ENCODE results near the gene GPR87. TPM values are rescaled to one million over a fixed set of nuclear protein-coding genes. Genes with fewer than 3 reads are reported as not detected.

Gene GPR87
- polyA plus RNA-seq, 3 donors, result 0.15 TPM; not detected in 2

GRCh38 chr3:151301787-151302186 lies 14.8 kb downstream of the GPR87 start:
- H3K27me3 Mint-ChIP-seq (ENCODE audit: low read depth in 3 of 3), result no peaks in the 10 kb centered on the region
- Histone ChIP-seq H3K27me3 (ENCODE audit: control insufficient read depth in 2 of 2, insufficient read depth in 2 of 2, low read length in 2 of 2) (no peaks in the 10 kb centered on the region), H3K9ac (ENCODE audit: insufficient read depth, low read length, poor library complexity, severe bottlenecking) (no peak overlapping the region), H4K20me1 (ENCODE audit: insufficient read depth, low read length) (no peaks in the 10 kb centered on the region), H3K4me1 (ENCODE audit: control insufficient read depth in 1 of 2, insufficient read depth in 2 of 2, low read length in 2 of 2) (no peaks in the 10 kb centered on the region), H2AFZ (ENCODE audit: insufficient read depth, low read depth, low read length, poor library complexity, severe bottlenecking) (no peak overlapping the region), H3K9me3 (replicated peaks in 1 of 2; ENCODE audit: control insufficient read depth in 1 of 2, insufficient read depth in 1 of 2, low read length in 2 of 2) (no peaks in the 10 kb centered on the region), H3K4me2 (replicated peaks; ENCODE audit: extremely low read depth, low read length, poor library complexity, severe bottlenecking) (no peak overlapping the region), H3K79me2 (ENCODE audit: insufficient read depth, low read length) (no peaks in the 10 kb centered on the region), H3K4me3 (replicated peaks in 1 of 3; ENCODE audit: low read depth in 2 of 3, low read length in 3 of 3) (no peak overlapping the region), H3K27ac (ENCODE audit: low read depth in 1 of 2, low read length in 2 of 2) (no peak overlapping the region), H3K36me3 (replicated peaks in 1 of 2; ENCODE audit: control insufficient read depth in 1 of 2, insufficient read depth in 2 of 2, low read length in 2 of 2) (no peaks in the 10 kb centered on the region)
- DNase-seq, result no peak
- H3K4me1 Mint-ChIP-seq, result peaks cover 14% of the 10 kb centered on the region
- H3K27ac Mint-ChIP-seq, result no peak overlapping the region
- TF ChIP-seq CTCF (IDR thresholded peaks at IDR 0.05), result no peak
- intact Hi-C loops (cut with micrococcal nuclease), result no loop called here
- no peaks in the 10 kb centered on the region for H3K36me3 Mint-ChIP-seq
- no peak overlapping the region for H3K4me3 Mint-ChIP-seq
- H3K9me3 Mint-ChIP-seq, result no peaks in the 10 kb centered on the region
- 60% methylated on average over 1 of the region's 3 CpGs for WGBS (ENCODE audit: insufficient coverage)

- no peak for TF ChIP-seq CTCF (IDR thresholded peaks at IDR 0.05)
- H3K9me3 Mint-ChIP-seq, result no peaks in the 10 kb centered on the region
- WGBS (ENCODE audit: insufficient coverage), result no CpG with 5 or more reads among the region's 1 CpG
- no peak overlapping the region for H3K9ac ChIP-seq (ENCODE audit: insufficient read depth, low read length, poor library complexity, severe bottlenecking)
- H3K4me1 ChIP-seq (ENCODE audit: control insufficient read depth in 1 of 2, insufficient read depth in 2 of 2, low read length in 2 of 2), result no peaks in the 10 kb centered on the region
- H3K36me3 ChIP-seq (replicated peaks in 1 of 2; ENCODE audit: control insufficient read depth in 1 of 2, insufficient read depth in 2 of 2, low read length in 2 of 2), result no peaks in the 10 kb centered on the region
- no peaks in the 10 kb centered on the region for H3K36me3 Mint-ChIP-seq
- H3K9me3 ChIP-seq (replicated peaks in 1 of 2; ENCODE audit: control insufficient read depth in 1 of 2, insufficient read depth in 1 of 2, low read length in 2 of 2), result no peaks in the 10 kb centered on the region
- H3K79me2 ChIP-seq (ENCODE audit: insufficient read depth, low read length), result no peaks in the 10 kb centered on the region
- H3K27me3 ChIP-seq (ENCODE audit: control insufficient read depth in 2 of 2, insufficient read depth in 2 of 2, low read length in 2 of 2), result no peaks in the 10 kb centered on the region
- no peak overlapping the region for H3K4me3 ChIP-seq (replicated peaks in 1 of 3; ENCODE audit: low read depth in 2 of 3, low read length in 3 of 3)
- H3K27ac Mint-ChIP-seq, result no peak overlapping the region
- no peak overlapping the region for H3K4me3 Mint-ChIP-seq
- no peak overlapping the region for H3K27ac ChIP-seq (ENCODE audit: low read depth in 1 of 2, low read length in 2 of 2)
- no peaks in the 10 kb centered on the region for H3K27me3 Mint-ChIP-seq (ENCODE audit: low read depth in 3 of 3)
- intact Hi-C loops (cut with micrococcal nuclease), result no loop called here
- H3K4me1 Mint-ChIP-seq, result peaks cover 14% of the 10 kb centered on the region
- no peak overlapping the region for H3K4me2 ChIP-seq (replicated peaks; ENCODE audit: extremely low read depth, low read length, poor library complexity, severe bottlenecking)
- no peak overlapping the region for H2AFZ ChIP-seq (ENCODE audit: insufficient read depth, low read depth, low read length, poor library complexity, severe bottlenecking)
- no peak for DNase-seq
- H4K20me1 ChIP-seq (ENCODE audit: insufficient read depth, low read length), result no peaks in the 10 kb centered on the region
Observed at GRCh38 chr3:151300539-151300938, 16.1 kb downstream of the GPR87 start.
